MM.1S (cell line): Measurements from ENCODE around the gene PDLIM4.

Experiments
- CTCF ChIP-seq: fragments of 300-600 bp; sonication (generic); IDR thresholded peaks from 2 replicates; pipeline ENCODE4 v1.5.1; 2016; ENCODE audit warnings: antibody characterized with exemption, low read length, mixed read lengths
- EZH2 ChIP-seq: fragments of 300-600 bp; sonication (generic); optimal IDR thresholded peaks from 2 replicates; pipeline ENCODE3; 2017; ENCODE audit warnings: low read depth, mild to moderate bottlenecking, antibody characterized with exemption, low read length, mixed read lengths
- EZH2phosphoT487 ChIP-seq: fragments of 300-600 bp; sonication (generic); IDR thresholded peaks from 2 replicates; pipeline ENCODE4 v1.6.1; 2018; ENCODE audit warnings: antibody characterized with exemption, low read length

DNA sequence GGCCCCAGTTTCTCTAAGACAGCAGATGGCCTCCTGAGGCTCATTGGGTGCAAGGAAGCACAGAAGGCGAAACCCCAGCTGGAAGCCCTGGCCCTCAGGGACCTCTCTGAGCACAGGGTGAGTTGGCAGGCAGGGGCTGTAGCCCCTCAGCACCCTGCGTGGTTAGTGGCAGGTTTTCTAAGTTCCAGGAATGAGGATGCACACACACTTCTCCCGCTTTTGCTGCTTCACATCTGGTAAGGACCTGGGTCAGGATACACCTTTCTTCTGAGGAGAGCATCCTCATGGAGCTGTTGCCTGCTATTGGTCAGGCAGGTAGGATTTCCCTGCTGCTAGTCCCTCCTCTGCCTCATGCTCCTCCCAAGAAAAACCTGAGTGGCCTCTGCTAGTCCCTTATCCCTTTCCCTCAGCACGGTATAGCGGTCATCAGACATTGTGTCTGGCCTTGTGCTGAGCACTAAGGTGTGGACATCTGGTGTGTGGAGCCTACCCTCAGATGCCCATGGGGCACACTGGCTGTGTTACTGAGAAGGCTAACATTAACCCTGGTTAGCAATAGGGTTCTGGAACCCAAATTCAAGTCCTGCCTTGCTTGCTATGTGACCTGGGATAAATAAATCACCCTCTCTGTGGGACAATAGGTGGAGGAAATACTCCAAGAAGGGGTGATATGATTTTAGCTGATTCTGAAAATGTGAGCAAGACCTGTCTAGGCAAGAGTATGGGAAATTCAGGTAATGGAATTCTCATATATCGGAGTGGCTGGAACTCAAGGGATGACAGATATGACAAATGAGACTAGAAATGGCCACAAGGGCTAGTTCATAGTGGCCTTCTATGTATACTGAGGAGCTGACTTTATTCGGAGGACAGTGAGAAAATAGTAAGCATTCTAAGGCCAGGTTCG, 38.3 kb downstream of the PDLIM4 start:
- no peak for TF ChIP-seq EZH2
- no peak for TF ChIP-seq CTCF
- TF ChIP-seq EZH2phosphoT487: no peak
